ENCODE data around the gene BANK1. TPM values are rescaled to one million over a fixed set of nuclear protein-coding genes. Genes with fewer than 3 reads are reported as not detected.
A peak's percentile ranks its signal among the peaks of the same experiment; 100 is the strongest.

The BANK1 gene
- total and polyA plus RNA-seq, 2 of the 4 experiments (the other 2 are of a cell fraction): under 0.01 to 0.51 TPM

DNA sequence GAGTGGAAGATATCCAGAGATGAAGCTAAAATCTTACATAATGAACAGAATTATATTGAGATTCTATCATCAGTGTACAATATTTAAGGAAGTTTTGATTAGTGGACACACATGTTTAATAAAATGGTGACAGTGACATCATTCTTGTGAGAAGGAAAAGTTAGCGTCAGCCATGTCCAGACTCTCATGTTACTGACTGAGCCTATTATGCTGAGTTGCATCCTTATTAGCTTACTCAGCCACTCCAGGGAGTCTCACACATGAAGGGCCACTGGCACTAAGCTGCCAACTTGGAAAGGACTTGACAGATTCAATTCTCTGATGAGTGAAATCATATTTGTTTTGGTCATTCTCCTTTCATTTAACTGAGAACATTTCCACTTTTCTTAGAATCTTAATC is 170.6 kb downstream of the BANK1 start:
- no peak overlapping the region for H3K4me2 ChIP-seq (ENCODE audit: low read depth, low read length)
- no peak overlapping the region for H3K9ac ChIP-seq (ENCODE audit: low read depth, low read length)
- no peak overlapping the region for H3K18ac ChIP-seq (ENCODE audit: low read depth, low read length)
- ATAC-seq (ENCODE audit: low read depth) (no peak), DNase-seq (no peak)
- no peak overlapping the region for H2BK20ac ChIP-seq (ENCODE audit: low read depth, low read length)
- no peaks in the 10 kb centered on the region for H3K36me3 ChIP-seq (ENCODE audit: control insufficient read depth, insufficient read depth, low read length)
- H4K91ac ChIP-seq (ENCODE audit: insufficient read depth, low read depth, low read length): no peak overlapping the region
- H3K4ac ChIP-seq (ENCODE audit: low read depth, low read length): no peak overlapping the region
- H3K79me1 ChIP-seq (ENCODE audit: low read depth in 1 of 2, low read length in 2 of 2): no peaks in the 10 kb centered on the region
- no peak overlapping the region for H2BK15ac ChIP-seq (ENCODE audit: low read depth, low read length)
- no peak overlapping the region for H3K4me3 ChIP-seq (ENCODE audit: insufficient read depth, low read depth, low read length)
- no peak overlapping the region for H3K14ac ChIP-seq (replicated peaks; ENCODE audit: low read depth, low read length)
- WGBS, 2 experiments (ENCODE audit: extremely low coverage in 2 of 2, insufficient read length in 1 of 2): no CpG with 5 or more reads among the region's 1 CpG
- H3K9me3 ChIP-seq (ENCODE audit: control insufficient read depth, insufficient read depth, low read length): no peaks in the 10 kb centered on the region
- H3K9me1 ChIP-seq (ENCODE audit: insufficient read depth, low read length): no peaks in the 10 kb centered on the region
- POLR2A ChIA-PET (ENCODE audit: unreplicated experiment): interaction anchor here (0.6 kb wide), 1 partner anchor 32 kb away, joined by 3 read pairs; no protein-coding TSS in a partner anchor
- no peak overlapping the region for H2BK5ac ChIP-seq (ENCODE audit: low read depth, low read length, poor library complexity, severe bottlenecking)
- H4K5ac ChIP-seq (ENCODE audit: low read depth, low read length): no peak overlapping the region
- no peak overlapping the region for H3K27ac ChIP-seq (ENCODE audit: insufficient read depth, low read length)
- in situ Hi-C loops (cut with MboI; ENCODE audit: low sequenced_read_pairs): no loop called here
- CTCF ChIA-PET: no interaction called here
- no peak overlapping the region for H4K8ac ChIP-seq (ENCODE audit: low read depth in 2 of 2, low read length in 2 of 2)
- intact Hi-C loops (cut with micrococcal nuclease): no loop called here
- H3K27me3 ChIP-seq (ENCODE audit: control insufficient read depth, insufficient read depth, low read length): no peaks in the 10 kb centered on the region
- TF ChIP-seq CHD1 (IDR thresholded peaks at IDR 0.05; ENCODE audit: low read depth, low read length) (no peak), MAFK (IDR thresholded peaks at IDR 0.05; ENCODE audit: low read depth, low read length) (peak; percentile 4; the same call in 1 of the 2 replicates), RCOR1 (IDR thresholded peaks at IDR 0.05; ENCODE audit: insufficient replicate concordance, low read length) (no peak), POLR2A (IDR thresholded peaks at IDR 0.05; ENCODE audit: low read depth, low read length) (no peak)
- TF ChIP-seq, protein P1, sequence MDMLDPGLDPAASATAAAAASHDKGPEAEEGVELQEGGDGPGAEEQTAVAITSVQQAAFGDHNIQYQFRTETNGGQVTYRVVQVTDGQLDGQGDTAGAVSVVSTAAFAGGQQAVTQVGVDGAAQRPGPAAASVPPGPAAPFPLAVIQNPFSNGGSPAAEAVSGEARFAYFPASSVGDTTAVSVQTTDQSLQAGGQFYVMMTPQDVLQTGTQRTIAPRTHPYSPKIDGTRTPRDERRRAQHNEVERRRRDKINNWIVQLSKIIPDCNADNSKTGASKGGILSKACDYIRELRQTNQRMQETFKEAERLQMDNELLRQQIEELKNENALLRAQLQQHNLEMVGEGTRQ (IDR thresholded peaks at IDR 0.05; ENCODE audit: low read depth, low read length): no peak
- TF ChIP-seq, protein P2, sequence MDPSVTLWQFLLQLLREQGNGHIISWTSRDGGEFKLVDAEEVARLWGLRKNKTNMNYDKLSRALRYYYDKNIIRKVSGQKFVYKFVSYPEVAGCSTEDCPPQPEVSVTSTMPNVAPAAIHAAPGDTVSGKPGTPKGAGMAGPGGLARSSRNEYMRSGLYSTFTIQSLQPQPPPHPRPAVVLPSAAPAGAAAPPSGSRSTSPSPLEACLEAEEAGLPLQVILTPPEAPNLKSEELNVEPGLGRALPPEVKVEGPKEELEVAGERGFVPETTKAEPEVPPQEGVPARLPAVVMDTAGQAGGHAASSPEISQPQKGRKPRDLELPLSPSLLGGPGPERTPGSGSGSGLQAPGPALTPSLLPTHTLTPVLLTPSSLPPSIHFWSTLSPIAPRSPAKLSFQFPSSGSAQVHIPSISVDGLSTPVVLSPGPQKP (IDR thresholded peaks at IDR 0.05; ENCODE audit: borderline replicate concordance, low read depth, low read length): no peak
- H2AK5ac ChIP-seq (ENCODE audit: low read depth, low read length): no peak overlapping the region
- no TSS peak for BruUV-seq (replicated peaks)
- H3K4me1 ChIP-seq (ENCODE audit: control insufficient read depth, insufficient read depth, low read length): no peaks in the 10 kb centered on the region
- H2BK120ac ChIP-seq (ENCODE audit: low read depth, low read length): no peak overlapping the region
- no peak overlapping the region for H2AK9ac ChIP-seq (replicated peaks; ENCODE audit: low read depth, low read length, poor library complexity)
- H3K56ac ChIP-seq (ENCODE audit: extremely low read depth, insufficient read depth, low read length): no peak overlapping the region
- no peaks in the 10 kb centered on the region for H4K20me1 ChIP-seq (ENCODE audit: insufficient read depth, low read length)
- H2AFZ ChIP-seq (replicated peaks; ENCODE audit: low read length, poor library complexity): no peak overlapping the region
- H3K23ac ChIP-seq (ENCODE audit: low read depth, low read length): no peak overlapping the region
- dilution Hi-C loops (cut with HindIII; ENCODE audit: low sequenced_read_pairs, unreplicated experiment): no loop called here
